Lower leg skin (tissue), 4 donors: ENCODE results near the gene RAMP3. TPM values are rescaled to one million over a fixed set of nuclear protein-coding genes. Genes with fewer than 3 reads are reported as not detected.

Experiments
- DNase-seq, 2 donors: peaks; one replicate each; pipeline ENCODE4 v3.0.0-alpha.2; 2019; ENCODE audit warnings: low spot score in 2 of 2
- H3K4me3 ChIP-seq: fragments of 200-600 bp; sonication (generic); 2 replicates; pipeline ENCODE4 v1.5.1; 2017; ENCODE audit warnings: mild to moderate bottlenecking, low read depth; ENCODE audit not compliant: poor library complexity, severe bottlenecking
- POLR2A ChIP-seq, 2 donors: fragments of 450-650 bp; IDR thresholded peaks; one replicate each; pipeline ENCODE4 v1.6.1; 2016 to 2017; ENCODE audit warnings: antibody characterized with exemption in 2 of 2, mild to moderate bottlenecking in 1 of 2, moderate library complexity in 1 of 2
- WGBS, 2 donors: methylation state at CpG; one replicate each; pipeline ENCODE4 v1.1.5; 2018; 5-methylcytosine and 5-hydroxymethylcytosine counted together
- intact Hi-C: fragments of 100-400 bp; cut with DNase I; formaldehyde crosslinking; loops from one replicate; pipeline ENCODE4 v1.15.0; 2023; ENCODE audit warnings: low total_unique reads
- total RNA-seq, 4 donors: library from RNA; depleted of rRNA; stranded (reverse); fragments of >200 nt; gene quantifications; one replicate each; pipeline ENCODE4 v1.1.0, GENCODE V29; 2016
- TF ChIP-seq, protein P1 (sequence below), 3 donors: fragments of 450-650 bp; IDR thresholded peaks; one replicate each; pipeline ENCODE4 v1.5.1; 2016; ENCODE audit warnings: antibody characterized with exemption in 3 of 3, mild to moderate bottlenecking in 3 of 3, moderate library complexity in 2 of 3

Gene RAMP3
- total RNA-seq, 4 donors from 2014 or later = 23.8 to 71.6 (median 35.1) TPM

- no peak for DNase-seq
- intact Hi-C loops = no loop called here
- WGBS, 2 donors = 60 to 72% methylated on average over 8 of the region's 8 CpGs
- H3K4me3 ChIP-seq = no peak overlapping the region
- TF ChIP-seq, protein P1, sequence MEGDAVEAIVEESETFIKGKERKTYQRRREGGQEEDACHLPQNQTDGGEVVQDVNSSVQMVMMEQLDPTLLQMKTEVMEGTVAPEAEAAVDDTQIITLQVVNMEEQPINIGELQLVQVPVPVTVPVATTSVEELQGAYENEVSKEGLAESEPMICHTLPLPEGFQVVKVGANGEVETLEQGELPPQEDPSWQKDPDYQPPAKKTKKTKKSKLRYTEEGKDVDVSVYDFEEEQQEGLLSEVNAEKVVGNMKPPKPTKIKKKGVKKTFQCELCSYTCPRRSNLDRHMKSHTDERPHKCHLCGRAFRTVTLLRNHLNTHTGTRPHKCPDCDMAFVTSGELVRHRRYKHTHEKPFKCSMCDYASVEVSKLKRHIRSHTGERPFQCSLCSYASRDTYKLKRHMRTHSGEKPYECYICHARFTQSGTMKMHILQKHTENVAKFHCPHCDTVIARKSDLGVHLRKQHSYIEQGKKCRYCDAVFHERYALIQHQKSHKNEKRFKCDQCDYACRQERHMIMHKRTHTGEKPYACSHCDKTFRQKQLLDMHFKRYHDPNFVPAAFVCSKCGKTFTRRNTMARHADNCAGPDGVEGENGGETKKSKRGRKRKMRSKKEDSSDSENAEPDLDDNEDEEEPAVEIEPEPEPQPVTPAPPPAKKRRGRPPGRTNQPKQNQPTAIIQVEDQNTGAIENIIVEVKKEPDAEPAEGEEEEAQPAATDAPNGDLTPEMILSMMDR (IDR thresholded peaks at IDR 0.05) = no peak
- TF ChIP-seq POLR2A (IDR thresholded peaks at IDR 0.05) = no peak
Observed at GRCh38 chr7:45229156-45229920, 71.7 kb downstream of the RAMP3 start.

- TF ChIP-seq, protein P1 (IDR thresholded peaks at IDR 0.05) = no peak
- no peak for TF ChIP-seq POLR2A (IDR thresholded peaks at IDR 0.05)
- intact Hi-C loops = no loop called here
- H3K4me3 ChIP-seq = no peak overlapping the region
- DNase-seq = no peak
- 54 to 57% methylated on average over 6 of the region's 6 CpGs for WGBS, 2 donors
Observed at GRCh38 chr7:45230083-45230482, 72.5 kb downstream of the RAMP3 start.

- intact Hi-C loops = no loop called here
- DNase-seq = no peak
- 73 to 82% methylated on average over 4 of the region's 4 CpGs for WGBS, 2 donors
- H3K4me3 ChIP-seq = no peak overlapping the region
- TF ChIP-seq, protein P1 (IDR thresholded peaks at IDR 0.05) = no peak
- TF ChIP-seq POLR2A (IDR thresholded peaks at IDR 0.05) = no peak
Observed at GRCh38 chr7:45230611-45231165, 73.1 kb downstream of the RAMP3 start.

- TF ChIP-seq POLR2A (IDR thresholded peaks at IDR 0.05) = no peak
- TF ChIP-seq, protein P1 (IDR thresholded peaks at IDR 0.05) = no peak
- no peak overlapping the region for H3K4me3 ChIP-seq
- no peak for DNase-seq
- WGBS, 2 donors = 83 to 88% methylated on average over 1 of the region's 1 CpG
- intact Hi-C loops = no loop called here
Observed at GRCh38 chr7:45233249-45233775, 75.7 kb downstream of the RAMP3 start.

Other genes with a start within 250 kb of the RAMP3 start
- gene MYO1G, start 178.8 kb upstream of the RAMP3 start, total RNA-seq = 1 to 10 TPM; 1.1 to 3.0 (median 2.2) TPM
- gene CCM2, start 157.6 kb upstream of the RAMP3 start, total RNA-seq = 10 to 100 TPM; 25.1 to 45.7 (median 32.6) TPM
- 1 to 10 TPM in 3 of 4 donors, under 1 TPM in 1; 0.89 to 2.0 (median 1.7) TPM for gene NACAD, start 68.8 kb upstream of the RAMP3 start, total RNA-seq
- 10 to 100 TPM; 46.0 to 62.3 (median 58.1) TPM for gene TBRG4, start 46.1 kb upstream of the RAMP3 start, total RNA-seq